Hematopoietic multipotent progenitor cell treated with erythropoietin and hydrocortisone succinate and interleukin-3 and kit ligand, for 17 days (in vitro differentiated cells): ENCODE measurements around the gene STIM2.
"Not testable (repeated sequence)": the region's sequence is repeated elsewhere in the genome, so short reads cannot be mapped to it uniquely, and the experiment has no call there.

Source experiments
- DNase-seq: peaks from one replicate; pipeline ENCODE4 v3.0.0-alpha.2; 2015; ENCODE audit warnings: low spot score

The STIM2 gene

GRCh38 chr4:26870576-26871262 is 10.1 kb downstream of the STIM2 start:
- no peak for DNase-seq

- no peak for DNase-seq
These were observed 11.0 kb downstream of the STIM2 start for GRCh38 chr4:26871611-26872010.

GRCh38 chr4:26873391-26874026 is 12.9 kb downstream of the STIM2 start:
- no peak for DNase-seq

GRCh38 chr4:26874110-26874509 is 13.5 kb downstream of the STIM2 start:
- no peak for DNase-seq

GRCh38 chr4:26877406-26877805 is 16.8 kb downstream of the STIM2 start:
- DNase-seq: no peak

- no peak for DNase-seq
These were observed 17.3 kb downstream of the STIM2 start for GRCh38 chr4:26877961-26878360.

- DNase-seq: no peak
These were observed 18.3 kb downstream of the STIM2 start for GRCh38 chr4:26878794-26879391.

GRCh38 chr4:26879805-26880204 is 19.2 kb downstream of the STIM2 start:
- no peak for DNase-seq

- no peak for DNase-seq
These were observed 23.4 kb downstream of the STIM2 start for GRCh38 chr4:26884026-26884425.

- DNase-seq: no peak
These were observed 23.9 kb downstream of the STIM2 start for GRCh38 chr4:26884486-26884988.

GRCh38 chr4:26885912-26886274 is 25.3 kb downstream of the STIM2 start:
- DNase-seq: no peak

GRCh38 chr4:26887143-26887542 is 26.5 kb downstream of the STIM2 start:
- DNase-seq: no peak

GRCh38 chr4:26887809-26888208 is 27.2 kb downstream of the STIM2 start:
- DNase-seq: no peak

- no peak for DNase-seq
These were observed 28.7 kb downstream of the STIM2 start for GRCh38 chr4:26889356-26889755.

GRCh38 chr4:26891054-26891453 is 30.4 kb downstream of the STIM2 start:
- no peak for DNase-seq

GRCh38 chr4:26891867-26892266 is 31.2 kb downstream of the STIM2 start:
- no peak for DNase-seq

GRCh38 chr4:26892480-26893150 is 32.0 kb downstream of the STIM2 start:
- no peak for DNase-seq

GRCh38 chr4:26893491-26893890 is 32.9 kb downstream of the STIM2 start:
- no peak for DNase-seq

GRCh38 chr4:26894881-26895280 is 34.2 kb downstream of the STIM2 start:
- DNase-seq: not testable (repeated sequence)

- no peak for DNase-seq
These were observed 36.0 kb downstream of the STIM2 start for GRCh38 chr4:26896636-26897035.

- DNase-seq: no peak
These were observed 39.4 kb downstream of the STIM2 start for GRCh38 chr4:26899991-26900390.

- DNase-seq: no peak
These were observed 40.1 kb downstream of the STIM2 start for GRCh38 chr4:26900765-26901164.

- no peak for DNase-seq
These were observed 44.5 kb downstream of the STIM2 start for GRCh38 chr4:26905172-26905571.
